Stimulated activated CD4-positive, alpha-beta T cell treated with anti-CD3 and anti-CD28 coated beads, Interleukin-2, amount 100 ng/mL, for 48 hours (primary cell): ENCODE data around the gene CHST11.
"Not testable (repeated sequence)": the region's sequence is repeated elsewhere in the genome, so short reads cannot be mapped to it uniquely, and the experiment has no call there.

Source experiments
- DNase-seq, 2 donors: peaks; one replicate each; pipeline ENCODE4 v3.0.0-alpha.2; 2020

Gene CHST11

DNA sequence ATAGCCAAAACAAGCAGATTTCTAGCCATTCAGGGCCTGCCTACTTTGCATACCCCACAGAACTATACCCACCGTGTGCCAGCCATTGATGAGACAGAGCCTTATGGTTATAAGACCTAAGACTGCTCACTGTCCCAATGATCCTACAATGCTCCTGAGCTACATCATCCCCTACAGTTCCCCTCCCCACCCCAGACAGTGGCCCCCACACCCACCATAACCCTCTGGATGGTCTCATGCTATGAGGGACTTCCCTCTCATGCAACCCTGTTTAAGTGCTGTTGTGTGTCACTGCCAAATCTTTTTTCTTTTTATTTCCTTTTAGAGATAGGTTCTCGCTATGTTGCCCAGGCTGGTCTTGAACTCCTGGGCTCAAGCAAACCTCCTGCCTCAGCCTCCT, 75.9 kb downstream of the CHST11 start:
- no peak for DNase-seq

DNA sequence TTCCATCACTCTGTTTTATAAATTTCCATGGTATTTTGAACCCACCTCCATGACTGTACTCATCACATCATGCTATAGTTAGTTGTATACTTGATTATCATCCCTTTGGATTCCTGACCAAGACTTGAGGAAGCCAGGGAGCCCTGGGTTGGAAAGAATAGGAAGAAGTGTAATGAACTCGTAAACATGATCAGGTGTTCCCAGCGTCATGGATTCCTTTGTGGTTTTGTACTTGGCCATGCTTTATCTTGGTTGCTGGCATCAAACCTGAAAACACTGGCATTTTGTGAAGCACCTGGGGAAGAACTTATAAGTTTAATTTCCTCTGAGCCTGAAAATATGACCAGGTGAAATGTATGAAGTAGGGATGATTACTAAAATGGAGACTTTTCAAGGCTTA, 76.4 kb downstream of the CHST11 start:
- no peak for DNase-seq

DNA sequence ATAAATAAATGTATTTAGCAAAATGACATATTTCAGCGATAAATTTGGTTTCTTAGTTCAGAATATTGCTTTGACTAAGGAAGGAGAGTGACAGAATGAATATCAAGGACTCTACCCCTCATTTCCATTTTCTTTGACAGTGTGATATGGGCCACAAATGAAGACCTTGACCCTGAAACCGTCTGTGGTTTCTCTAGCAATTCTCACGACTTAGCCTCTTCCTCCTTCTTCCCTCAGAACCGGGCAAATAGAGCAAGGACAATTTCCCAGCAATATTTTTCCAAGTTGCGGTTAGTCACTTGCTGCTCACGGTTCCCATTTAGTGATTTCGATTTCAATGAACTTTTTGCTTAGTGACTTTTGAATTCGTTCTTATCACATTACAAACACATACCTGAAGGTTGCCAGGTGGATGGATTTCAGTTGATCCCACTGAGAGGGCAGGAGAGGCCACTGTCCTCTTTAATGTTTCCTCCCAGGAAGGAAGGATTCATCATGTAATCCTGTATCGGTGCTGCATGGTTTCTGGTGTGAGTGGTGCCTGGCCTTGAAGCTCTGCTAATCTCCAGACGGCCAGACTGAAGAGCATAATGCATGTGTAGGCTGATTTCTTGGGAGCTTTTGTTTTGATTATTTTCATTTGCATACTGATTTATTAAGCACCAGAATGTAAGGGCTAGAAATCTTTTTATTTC, 77.6 kb downstream of the CHST11 start:
- DNase-seq: no peak

DNA sequence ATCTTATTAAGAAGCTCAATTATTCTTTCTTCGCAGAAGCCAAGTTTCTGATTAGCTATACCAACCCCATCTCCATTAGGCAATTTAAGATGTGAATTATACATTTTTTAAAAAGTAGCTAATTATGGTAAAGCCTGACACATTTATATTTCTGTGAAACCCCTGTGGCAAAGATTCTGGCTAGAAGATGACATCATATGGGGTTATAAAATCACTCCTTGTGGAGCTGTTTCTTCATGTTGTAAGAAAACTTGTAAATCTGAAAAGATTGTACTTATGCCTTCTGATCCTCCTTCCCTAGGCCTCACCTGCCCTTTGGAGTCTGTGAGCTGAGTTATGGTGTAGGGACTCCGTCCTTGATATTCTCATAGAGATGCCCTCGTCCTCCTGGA, 78.1 kb downstream of the CHST11 start:
- no peak for DNase-seq

DNA sequence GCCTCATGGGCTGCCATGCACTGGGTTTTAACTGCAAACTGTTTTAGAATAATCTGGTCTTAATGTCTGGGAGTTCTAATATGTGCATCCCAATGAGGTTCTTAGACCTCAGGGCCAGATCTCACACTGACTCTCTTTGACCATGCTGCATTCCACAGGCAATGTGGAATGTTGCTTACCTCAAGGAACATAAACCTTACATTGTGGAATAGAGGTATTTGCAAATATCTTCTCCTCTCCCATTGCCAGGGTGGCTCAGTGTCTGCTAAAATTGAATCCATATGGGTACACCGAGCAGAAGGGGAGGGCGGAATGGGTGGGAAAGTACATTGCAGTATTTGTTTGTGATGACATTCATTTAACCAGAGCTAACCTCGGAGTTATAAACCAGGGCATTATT, 78.6 kb downstream of the CHST11 start:
- no peak for DNase-seq

DNA sequence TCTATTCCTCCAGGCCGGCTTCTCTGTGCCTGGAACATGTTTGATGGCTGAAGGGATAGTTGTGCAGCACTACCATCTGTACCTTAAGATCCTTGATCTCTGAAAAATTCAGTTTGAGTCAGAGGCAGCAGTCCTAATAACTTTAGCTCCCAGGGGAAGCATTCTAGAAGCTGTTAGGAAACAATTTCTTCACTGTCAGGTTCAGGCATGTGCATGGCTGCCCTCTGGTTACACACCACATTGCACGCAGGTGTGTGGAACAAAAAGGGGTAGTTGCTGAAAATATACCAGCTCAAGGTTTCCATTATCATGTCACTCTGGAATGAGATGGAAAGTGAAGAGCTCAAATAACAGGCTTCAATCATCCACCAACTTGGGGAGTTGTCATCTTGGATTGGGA, 80.1 kb downstream of the CHST11 start:
- DNase-seq: no peak

DNA sequence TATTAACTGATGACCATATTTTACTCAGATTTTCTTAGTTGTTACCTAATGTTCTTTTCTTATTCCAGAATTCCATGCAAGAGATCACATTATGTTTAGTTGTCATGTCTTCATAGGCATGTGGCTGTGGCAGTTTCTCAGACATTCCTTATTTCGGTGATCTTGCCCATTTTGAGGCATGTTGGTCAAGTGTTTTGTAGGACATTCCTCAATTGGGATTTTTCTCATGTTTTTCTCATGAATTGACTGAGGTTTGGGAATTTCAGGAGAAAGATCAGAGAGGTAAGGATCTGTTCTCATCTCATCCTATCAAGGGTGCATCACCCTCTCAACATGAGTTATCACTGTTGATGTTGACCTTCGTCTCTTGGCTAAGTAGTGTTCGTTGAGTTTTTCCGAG, 81.3 kb downstream of the CHST11 start:
- DNase-seq: no peak

DNA sequence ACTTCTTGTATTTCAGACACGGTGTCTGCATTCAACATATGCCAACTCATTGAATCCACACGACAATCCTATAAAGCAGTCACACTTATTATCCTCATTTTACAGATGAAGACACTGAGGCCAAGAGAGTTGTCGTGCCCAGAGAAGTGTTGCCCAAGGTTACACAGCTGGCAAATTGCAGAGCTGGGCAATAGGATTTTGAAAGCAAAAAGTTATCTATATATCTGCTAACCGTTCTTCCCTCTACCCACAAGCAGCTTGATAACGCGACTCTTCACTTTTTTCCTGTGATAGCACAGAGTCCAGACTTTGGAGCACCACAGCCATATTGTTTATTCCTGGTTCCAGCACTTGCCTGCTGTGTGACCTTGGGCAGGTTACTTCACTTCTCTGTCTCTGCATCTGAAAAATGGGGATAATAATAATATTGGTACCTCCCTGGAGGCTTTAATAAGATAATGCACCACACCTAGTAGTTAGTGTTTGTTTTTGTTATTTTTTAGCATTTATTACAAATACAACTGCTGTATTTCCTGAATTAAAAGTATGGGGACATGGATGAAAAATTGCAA, 82.2 kb downstream of the CHST11 start:
- DNase-seq: no peak

DNA sequence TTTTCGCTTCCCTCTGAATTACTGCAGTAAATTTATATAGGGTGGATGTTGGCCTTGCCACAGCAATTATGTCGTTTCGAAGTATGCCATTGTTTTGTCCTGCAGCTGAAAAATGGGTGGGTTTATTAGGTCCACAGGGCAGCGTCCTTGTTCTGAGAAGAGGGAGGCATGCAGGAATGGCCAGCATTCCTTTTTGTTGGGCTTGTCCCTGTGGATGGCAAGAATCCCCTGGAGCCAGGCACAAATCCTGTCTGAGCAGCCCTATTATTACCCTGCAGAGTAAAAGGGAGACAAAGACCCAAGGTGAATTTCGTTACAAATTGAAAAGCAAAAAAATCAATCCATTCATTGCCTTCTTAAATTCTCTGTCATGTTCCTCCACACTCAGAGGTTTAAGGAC, 88.1 kb downstream of the CHST11 start:
- no peak for DNase-seq

DNA sequence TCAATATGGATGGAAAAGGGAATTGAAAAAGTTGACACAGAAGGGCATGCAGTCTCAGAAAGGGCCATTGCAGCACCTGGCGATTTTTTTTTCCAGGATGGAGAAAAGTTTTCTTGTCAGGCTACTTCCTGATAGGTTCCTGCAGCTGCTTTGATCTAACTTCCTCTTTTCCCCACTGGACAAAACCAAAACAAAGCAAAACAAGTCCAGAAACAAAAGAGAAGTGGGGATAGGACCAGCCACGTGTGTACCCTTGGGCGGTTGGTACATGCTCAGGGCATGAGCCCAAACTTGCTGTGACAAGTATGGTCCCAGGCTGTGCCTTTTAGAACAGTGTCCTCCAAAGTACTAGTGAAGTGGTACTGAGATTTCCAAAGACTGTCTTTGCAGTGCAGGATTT, 89.8 kb downstream of the CHST11 start:
- no peak for DNase-seq

DNA sequence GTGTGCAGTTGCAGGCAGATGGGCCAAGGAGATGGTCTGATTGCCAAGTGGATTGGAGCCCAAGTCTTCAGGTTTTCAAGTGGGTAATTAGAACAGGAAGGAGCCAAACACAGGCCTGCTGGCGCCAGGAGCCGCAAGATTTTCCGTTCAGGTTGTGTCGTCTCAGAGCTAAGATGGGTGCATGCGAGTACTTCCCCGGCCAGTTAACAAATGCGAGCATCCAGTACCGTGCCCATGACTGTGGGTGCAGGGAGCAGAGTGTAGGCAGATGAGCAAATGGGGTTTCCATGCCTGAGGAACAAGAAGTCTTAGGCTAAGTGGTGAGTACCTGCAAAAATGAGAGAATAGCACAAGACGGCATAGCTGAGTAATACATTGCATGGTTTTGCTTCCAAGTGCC, 90.5 kb downstream of the CHST11 start:
- DNase-seq: no peak

DNA sequence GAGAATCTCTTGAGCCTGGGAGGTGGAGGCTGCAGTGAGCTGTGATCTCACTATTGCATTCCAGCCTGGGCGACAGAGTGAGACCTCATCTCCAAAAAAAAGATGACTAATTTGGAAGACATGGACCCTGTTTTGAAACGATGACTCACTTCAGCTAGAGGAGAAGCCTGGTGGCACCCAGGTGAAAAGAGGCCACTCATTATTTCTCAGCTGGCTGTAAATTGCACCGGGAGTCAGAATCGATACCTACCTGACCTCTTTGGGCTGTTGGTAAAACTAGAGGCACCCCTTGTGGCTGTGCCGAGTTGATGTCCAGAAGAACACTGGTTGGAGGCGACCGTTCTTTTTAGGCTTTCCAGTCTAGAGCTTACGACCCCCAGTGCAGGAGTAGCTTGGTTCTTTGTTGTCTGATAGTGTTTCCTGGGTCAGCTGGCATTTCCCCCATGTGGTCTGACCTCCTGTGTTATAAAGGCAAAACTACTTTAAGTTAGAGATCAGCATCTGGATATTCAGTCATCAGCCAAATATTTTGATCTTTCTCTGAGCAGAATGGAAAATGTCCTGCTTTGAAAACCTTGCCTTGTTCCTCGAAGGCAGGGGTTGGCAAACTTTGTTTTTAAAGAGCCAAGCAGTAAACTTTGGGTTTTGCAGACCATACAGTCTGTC, 93.2 kb downstream of the CHST11 start:
- DNase-seq: no peak

DNA sequence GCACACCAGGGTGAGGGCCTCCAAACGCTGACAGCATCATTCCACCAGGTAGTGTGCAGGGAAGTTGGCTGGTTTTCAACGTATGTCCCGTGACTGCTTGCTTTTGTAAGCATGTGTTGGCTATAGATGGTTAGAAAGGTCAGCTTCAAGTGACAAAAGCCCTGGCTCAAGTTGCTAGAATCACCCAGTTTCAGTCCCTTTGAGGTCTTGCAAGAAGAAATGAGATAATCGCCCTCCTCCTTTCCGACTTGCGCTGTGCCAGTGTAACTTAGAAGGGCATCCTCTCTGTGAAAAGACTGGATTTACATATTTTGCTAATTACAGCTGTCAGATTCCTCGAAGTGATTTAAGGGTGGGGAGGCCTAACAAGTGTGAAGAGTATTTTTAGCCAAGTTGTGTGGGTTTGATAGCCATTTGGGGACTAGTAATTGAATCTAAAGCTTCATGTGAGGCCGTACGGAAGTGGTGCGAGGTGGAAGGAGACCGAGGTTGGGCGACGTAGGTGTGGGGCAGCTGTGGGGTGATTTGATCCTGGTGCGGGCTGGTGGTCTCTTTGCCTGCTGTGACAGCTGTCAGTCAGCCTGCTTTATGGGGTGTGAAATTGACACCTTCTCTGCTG, 94.7 kb downstream of the CHST11 start:
- DNase-seq: no peak

DNA sequence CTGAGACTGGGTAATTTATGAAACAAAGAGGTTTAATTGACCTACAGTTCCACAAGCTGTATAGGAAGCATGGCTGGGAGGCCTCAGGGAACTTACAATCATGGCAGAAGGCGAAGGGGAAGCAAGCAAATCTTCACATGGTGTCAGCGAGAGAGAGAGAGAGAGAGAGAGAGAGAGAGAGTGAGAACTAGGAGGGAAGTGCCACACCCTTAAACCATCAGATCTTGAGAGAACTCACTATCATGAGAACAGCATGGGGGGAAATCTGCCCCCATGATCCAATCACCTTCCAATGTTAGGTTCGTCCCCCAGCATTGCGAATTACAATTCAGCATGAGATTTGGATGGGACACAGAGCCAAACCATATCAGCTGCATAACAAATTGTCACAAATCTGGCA, 96.7 kb downstream of the CHST11 start:
- no peak for DNase-seq

DNA sequence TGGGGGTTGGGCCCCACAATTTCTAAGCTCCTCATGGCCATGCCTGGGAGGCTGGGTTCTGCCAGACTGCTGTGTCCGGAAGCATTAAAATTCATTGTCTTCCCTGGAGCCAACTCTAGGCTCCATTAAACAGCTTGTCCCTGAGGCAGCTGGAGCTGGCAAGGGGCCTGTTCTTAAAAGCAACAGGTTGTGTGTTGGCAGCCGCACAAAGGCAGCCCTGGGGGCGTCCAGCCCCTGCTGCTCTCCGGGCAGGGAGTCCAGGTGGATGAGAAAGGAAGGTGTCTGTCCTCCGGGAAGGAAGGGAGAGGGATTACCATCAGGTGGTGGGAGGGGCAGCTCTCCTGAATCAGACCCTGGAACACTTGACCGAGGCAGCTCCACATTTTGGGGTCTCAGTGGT, 98.9 kb downstream of the CHST11 start:
- no peak for DNase-seq

DNA sequence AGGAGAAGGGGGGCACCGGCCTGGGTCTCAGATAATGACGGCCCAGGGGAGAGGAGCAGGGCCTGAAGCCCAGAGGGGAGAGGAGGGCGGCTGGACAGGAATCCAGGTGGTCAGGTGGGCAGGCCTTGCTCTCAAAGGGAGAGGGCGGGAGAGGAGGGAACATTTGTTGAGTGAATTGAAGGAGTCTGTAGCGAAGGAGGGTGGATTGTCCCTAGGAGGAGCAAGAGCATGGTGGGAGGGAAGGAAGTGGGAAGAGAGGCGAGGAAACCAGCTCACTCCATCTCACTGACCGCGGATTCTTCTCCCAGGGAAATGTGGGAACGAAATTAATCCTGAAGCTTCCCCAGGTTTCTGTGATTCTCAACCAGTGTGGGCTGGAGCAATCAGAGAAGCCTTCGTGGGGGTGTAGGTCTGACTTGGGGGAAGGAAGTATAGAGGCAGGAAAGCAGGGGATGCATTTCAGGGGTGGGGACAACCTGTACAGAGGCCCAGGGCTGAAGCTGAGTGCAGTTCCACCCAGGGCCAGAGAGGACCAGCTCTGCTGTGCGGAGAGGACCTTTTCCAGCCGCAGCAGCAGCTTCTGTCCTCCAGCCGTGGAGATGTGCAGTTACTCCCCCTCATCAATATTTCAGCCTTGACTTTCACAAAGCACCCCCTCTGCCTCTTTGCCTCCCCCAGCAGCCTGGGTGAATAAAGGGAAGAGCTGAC, 100.9 kb downstream of the CHST11 start:
- DNase-seq: no peak

DNA sequence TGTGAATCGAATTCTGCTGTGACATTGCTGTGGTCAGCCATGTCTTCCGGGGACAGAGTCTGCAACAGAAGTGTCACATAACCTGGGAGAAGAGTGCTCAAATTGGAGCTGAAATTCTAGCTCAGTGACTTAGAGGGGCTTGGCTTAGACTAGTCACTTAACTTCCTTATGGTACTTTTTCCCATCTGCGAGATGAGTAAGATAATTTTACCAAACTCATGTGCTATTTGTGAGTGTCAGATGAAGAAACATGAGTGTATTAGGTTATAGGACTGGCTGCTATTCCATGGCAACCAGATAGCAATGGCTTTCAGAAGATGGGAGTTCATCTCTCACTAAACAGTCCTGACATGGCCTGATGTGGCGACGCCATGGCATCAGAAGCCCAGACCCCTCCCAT, 104.1 kb downstream of the CHST11 start:
- DNase-seq: no peak

DNA sequence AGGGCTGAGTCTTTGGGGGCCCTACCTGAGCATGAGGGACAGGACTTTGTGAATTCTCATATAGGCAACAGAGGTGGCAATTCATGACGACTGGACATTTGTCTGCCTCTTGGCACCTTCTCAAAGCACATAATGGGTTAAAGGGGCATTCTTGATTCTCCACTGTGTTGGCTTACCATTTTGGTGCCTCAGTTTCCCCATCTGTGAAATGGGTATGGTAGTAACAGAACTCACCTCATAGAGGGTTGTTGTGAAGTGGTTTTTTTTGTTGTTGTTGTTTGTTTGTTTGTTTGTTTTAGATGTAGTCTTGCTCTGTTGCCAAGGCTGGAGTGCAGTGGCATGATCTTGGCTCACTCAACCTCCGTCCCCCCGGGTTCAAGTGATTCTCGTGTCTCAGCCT, 106.0 kb downstream of the CHST11 start:
- DNase-seq: no peak

DNA sequence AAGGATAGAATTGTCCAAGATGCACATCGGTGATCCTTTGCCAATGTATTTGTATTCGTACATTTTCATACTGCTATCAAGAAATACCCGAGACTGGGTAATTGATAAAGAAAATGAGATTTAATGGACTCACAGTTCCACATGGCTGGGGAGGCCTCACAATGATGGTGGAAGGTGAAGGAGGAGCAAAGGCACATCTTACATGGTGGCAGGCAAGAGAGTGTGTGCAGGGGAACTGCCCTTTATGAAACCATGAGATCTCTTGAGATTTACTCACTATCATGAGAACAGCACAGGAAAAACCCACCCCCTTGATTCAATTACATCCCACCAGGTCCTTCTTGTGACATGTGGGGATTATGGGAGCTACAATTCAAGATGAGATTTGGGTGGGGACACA, 107.9 kb downstream of the CHST11 start:
- DNase-seq: not testable (repeated sequence)

DNA sequence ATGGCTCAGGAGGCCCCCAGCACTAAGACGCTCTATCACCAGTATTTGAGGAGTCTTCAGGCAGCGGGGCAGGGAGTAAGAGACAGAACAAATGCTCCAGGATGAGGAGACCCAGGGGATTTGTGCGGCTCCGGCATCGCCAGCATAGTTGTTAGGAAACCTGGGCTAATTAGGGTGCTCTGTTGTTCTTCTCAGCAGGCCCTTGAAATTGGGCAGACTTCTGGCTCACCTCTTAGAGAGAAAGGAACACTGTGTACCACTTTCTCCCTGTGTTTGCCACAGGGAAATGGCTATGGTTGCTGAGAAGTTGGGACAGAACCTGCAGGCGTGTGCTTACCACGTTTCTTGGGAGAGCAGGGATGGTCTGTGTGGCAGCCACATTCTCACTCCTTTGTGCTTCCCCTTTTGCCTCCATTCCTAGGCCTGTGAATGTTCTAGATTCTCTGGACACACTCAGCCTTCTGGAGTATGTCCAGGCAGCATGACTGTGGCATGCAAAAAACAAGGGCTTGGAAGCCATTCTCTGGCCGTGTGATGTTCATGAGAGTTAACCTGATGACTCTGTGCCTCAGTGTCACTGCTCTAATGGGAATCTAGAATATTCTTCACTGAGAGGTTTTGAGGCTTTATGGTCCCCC, 109.0 kb downstream of the CHST11 start:
- no peak for DNase-seq

DNA sequence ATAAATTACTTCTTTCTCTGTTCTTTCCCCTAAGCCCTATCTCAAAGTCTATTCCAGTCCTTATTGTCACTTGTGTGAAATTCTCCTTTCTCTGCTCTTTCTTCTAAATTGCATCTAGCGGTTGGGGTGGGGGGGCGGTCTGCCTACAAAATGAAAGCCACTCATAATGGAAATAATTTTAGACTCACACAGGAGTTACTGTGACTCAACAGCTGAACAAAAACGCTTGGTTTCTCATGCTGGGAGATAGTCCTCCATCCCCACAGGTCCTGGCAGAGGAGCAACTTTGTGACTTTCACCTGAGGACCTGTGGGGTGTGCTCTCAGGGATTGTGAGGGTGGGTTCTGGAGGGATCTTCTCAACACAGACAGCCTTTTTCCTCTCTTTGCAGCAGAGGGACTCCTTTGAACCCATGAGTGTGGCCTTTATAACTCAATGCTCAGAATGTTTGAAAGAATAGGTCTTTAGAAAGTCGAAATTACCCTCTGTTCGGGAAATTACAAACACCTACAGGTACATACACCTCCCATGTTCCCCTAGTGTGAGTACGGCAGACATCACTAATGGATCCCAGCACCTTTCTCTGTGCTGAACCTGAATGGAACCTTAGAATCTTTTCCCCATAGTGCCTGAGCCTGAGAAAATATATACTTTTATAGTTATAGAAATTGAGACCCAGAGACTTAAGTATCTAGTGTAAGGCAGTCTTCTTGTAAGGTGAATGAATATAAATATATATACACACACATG, 109.7 kb downstream of the CHST11 start:
- DNase-seq: peak in 1 of 2 donors; percentile 31

DNA sequence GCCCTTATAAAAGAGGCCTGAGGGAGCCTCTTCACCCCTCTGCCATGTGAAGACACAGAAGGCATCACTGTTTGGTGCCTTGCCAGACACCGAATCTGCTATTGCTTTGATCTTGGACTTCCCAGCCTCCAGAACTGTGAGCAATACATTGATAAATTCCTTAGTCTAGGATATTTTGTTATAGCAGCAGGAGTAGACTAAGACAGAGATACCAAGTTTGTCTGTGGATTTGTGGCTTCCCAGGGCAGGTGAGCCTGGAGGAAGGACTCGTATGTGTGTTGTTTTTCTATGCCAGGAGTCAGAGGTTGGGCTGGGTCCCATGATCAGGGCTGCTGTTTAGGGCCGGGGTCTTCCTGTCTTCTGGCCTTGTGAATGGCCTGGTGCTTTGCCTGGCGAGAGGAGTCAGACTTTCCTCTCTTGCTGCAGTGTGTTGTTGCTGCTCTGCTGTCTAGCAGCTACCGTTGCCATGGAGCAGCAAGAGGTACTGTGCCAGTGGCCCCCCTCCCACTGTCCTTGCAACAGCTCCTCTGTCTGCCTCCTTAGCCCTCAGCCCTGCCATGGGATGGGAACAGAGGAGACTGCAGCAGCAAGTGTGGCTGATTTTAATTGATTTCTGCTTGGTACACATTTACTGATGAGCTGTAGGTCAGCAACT, 111.2 kb downstream of the CHST11 start:
- no peak for DNase-seq
